ENCODE measurements around the gene LSMEM2. TPM values are rescaled to one million over a fixed set of nuclear protein-coding genes. Genes with fewer than 3 reads are reported as not detected.

Gene LSMEM2
- total and polyA plus RNA-seq, 9 of the 15 experiments (the other 6 are each of a cell fraction or from before 2014, with no cell fraction given): not detected

DNA sequence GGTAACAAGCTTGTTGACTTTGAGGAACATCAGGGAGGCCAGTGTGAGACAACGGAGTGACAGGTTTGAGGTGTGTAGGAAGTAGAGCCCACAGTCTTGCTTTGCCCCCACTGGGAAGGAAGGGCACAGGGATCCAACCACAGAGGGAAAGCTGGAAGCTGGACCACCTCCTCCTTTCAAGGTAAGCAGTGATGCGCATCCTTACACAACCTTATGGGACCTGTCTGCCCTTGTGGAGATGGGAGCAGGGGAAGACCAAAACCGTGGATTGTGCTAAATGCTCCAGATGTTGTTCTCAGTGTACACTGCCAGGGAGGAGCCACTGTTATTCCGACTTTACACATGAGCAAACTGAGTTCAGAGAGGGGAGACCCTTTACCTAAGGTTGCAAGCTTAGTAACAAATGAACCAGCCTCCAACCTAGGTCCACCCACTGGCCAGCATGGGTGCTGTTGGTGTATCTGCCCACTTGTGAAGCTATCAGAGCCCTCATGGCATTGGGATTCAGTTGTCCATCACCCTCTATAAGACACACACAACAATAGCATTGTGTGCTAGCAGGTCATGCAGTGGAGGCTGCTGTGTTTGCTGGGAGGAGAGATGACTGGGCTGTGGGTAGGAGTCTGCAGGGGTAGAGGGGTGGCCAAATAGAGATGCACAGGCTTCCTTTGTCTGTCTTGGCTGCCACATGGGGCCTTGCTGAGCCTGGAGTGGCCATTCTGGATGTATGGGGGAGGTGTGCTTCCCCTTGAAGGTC is 586 bp upstream of the LSMEM2 start (continued):
- TF ChIP-seq ARID4B (CRISPR knock-in tag; IDR thresholded peaks at IDR 0.05) (no peak), CCNT2 (IDR thresholded peaks at IDR 0.05; ENCODE audit: borderline replicate concordance, extremely low read depth, insufficient read length, low read depth, low read length) (no peak), SAP30 (IDR thresholded peaks at IDR 0.05; ENCODE audit: borderline replicate concordance, insufficient read depth, low read depth, low read length, poor library complexity, severe bottlenecking) (no peak), BDP1 (IDR thresholded peaks at IDR 0.05; ENCODE audit: insufficient read depth, insufficient read length) (no peak), ZNF133 (CRISPR knock-in tag; IDR thresholded peaks at IDR 0.05) (no peak), SLC30A9 (CRISPR knock-in tag; IDR thresholded peaks at IDR 0.05) (no peak)
